Kidney epithelial cell (primary cell): ENCODE results near the gene ADARB1. TPM values are rescaled to one million over a fixed set of nuclear protein-coding genes. Genes with fewer than 3 reads are reported as not detected.

Experiments
- DNase-seq: peaks from one replicate; pipeline ENCODE4 v3.0.0-alpha.2; 2010; ENCODE audit warnings: low read depth
- H3K27me3 ChIP-seq: 2 replicates; pipeline ENCODE4 v1.6.0; 2011; ENCODE audit warnings: low read length; ENCODE audit not compliant: control insufficient read depth, insufficient read depth
- H3K36me3 ChIP-seq: 2 replicates; pipeline ENCODE4 v1.5.1; 2011; ENCODE audit warnings: low read length; ENCODE audit not compliant: control insufficient read depth, insufficient read depth
- H3K4me3 ChIP-seq: 2 replicates; pipeline ENCODE4 v1.5.1; 2011; ENCODE audit warnings: low read depth, mild to moderate bottlenecking, control low read depth, low read length
- CTCF ChIP-seq: IDR thresholded peaks from 2 replicates; pipeline ENCODE4 v1.5.1; 2011; ENCODE audit warnings: mild to moderate bottlenecking, moderate library complexity, low read length, control low read depth, inconsistent platforms; ENCODE audit not compliant: insufficient read depth, poor library complexity, severe bottlenecking
- total RNA-seq: library from RNA; depleted of rRNA; stranded (reverse); fragments of >200 nt; gene quantifications from 2 replicates; pipeline ENCODE4 v1.2.3, GENCODE V29; 2015

ADARB1 gene
- total RNA-seq, 1 donor from 2014 or later: 6.9 TPM

GRCh38 chr21:45134279-45135076 is 60.1 kb downstream of the ADARB1 start:
- no peak for DNase-seq
- no peak for TF ChIP-seq CTCF
- no peak overlapping the region for H3K4me3 ChIP-seq
- H3K36me3 ChIP-seq: no peaks in the 10 kb centered on the region
- no peaks in the 10 kb centered on the region for H3K27me3 ChIP-seq

GRCh38 chr21:45135122-45135521 is 60.7 kb downstream of the ADARB1 start:
- Histone ChIP-seq H3K4me3 (no peak overlapping the region), H3K27me3 (no peaks in the 10 kb centered on the region), H3K36me3 (no peaks in the 10 kb centered on the region)
- TF ChIP-seq CTCF: no peak
- DNase-seq: no peak

GRCh38 chr21:45135868-45136267 is 61.5 kb downstream of the ADARB1 start:
- TF ChIP-seq CTCF: no peak

GRCh38 chr21:45136500-45136899 is 62.1 kb downstream of the ADARB1 start:
- no peak for DNase-seq
- no peaks in the 10 kb centered on the region for H3K27me3 ChIP-seq
- no peak for TF ChIP-seq CTCF
- H3K36me3 ChIP-seq: no peaks in the 10 kb centered on the region
- no peak overlapping the region for H3K4me3 ChIP-seq

More at GRCh38 chr21:45135868-45136267, 61.5 kb downstream of the ADARB1 start:
- Histone ChIP-seq H3K36me3 (no peaks in the 10 kb centered on the region), H3K4me3 (no peak overlapping the region), H3K27me3 (no peaks in the 10 kb centered on the region)
- DNase-seq: no peak

GRCh38 chr21:45136927-45137611 is 62.7 kb downstream of the ADARB1 start:
- H3K27me3 ChIP-seq: no peaks in the 10 kb centered on the region
- TF ChIP-seq CTCF: peak; percentile 94
- H3K4me3 ChIP-seq: no peak overlapping the region
- peak; percentile 56 for DNase-seq
- H3K36me3 ChIP-seq: no peaks in the 10 kb centered on the region
